HepG2 (cell line): ENCODE measurements around the gene PROX1. TPM values are rescaled to one million over a fixed set of nuclear protein-coding genes. Genes with fewer than 3 reads are reported as not detected.

ENCODE experiments used
- ATAC-seq: fragments of 200-7000 bp; cut with Tn5 transposase; 3 replicates; pipeline ENCODE4 v1.9.1; 2020; ENCODE audit warnings: mild to moderate bottlenecking, moderate library complexity
- BruUV-seq: library from RNA; stranded (reverse); fragments of 400-500 nt; replicated peaks from 2 replicates; lab custom pipeline; 2021; lab: Mats Ljungman, UMichigan
- CTCF ChIA-PET: fragments of 300-600 bp; formaldehyde crosslinking; extraction: SDS; loops from one replicate; lab custom pipeline; 2021; ENCODE audit warnings: low total read pairs, inconsistent platforms, low intra/inter-chr PET ratio; lab: Yijun Ruan, JAX
- POLR2A ChIA-PET: fragments of 350-600 bp; sonication (Branson Sonifier 250); formaldehyde crosslinking; loops from one replicate; lab custom pipeline; 2020; ENCODE audit warnings: antibody characterized with exemption, inconsistent platforms; lab: Yijun Ruan, JAX
- DNase-seq: peaks from one replicate; pipeline ENCODE4 v3.0.0-alpha.2; 2015; ENCODE audit warnings: low spot score
- FAIRE-seq: peaks from 3 replicates; lab custom pipeline; 2011; peaks lifted over from hg19 to GRCh38; lab: Jason Lieb, UNC
- H2AFZ ChIP-seq: one replicate; pipeline ENCODE4 v1.6.1; 2011; ENCODE audit warnings: low read length, inconsistent platforms
- H3K27ac ChIP-seq: fragments of 300-600 bp; 3 replicates; pipeline ENCODE4 v1.8.0; 2011; ENCODE audit warnings: mixed run types, mild to moderate bottlenecking, mixed read lengths, low read length, inconsistent platforms; ENCODE audit not compliant: insufficient read depth; ENCODE audit errors: extremely low read length
- H3K27me3 ChIP-seq, 2 experiments: fragments of 200-600 bp in 1 of 2; 2 replicates in 1 of 2; 3 replicates in 1 of 2; pipeline versions ENCODE4 v1.6.0 to v1.8.0; 2011; ENCODE audit warnings: low read length in 2 of 2, mild to moderate bottlenecking in 2 of 2, moderate library complexity in 2 of 2, inconsistent platforms in 1 of 2; ENCODE audit not compliant: insufficient read depth in 2 of 2, control insufficient read depth in 1 of 2
- H3K36me3 ChIP-seq, 2 experiments: fragments of 200-600 bp in 1 of 2; replicated peaks in 1 of 2; 2 replicates in 1 of 2; 3 replicates in 1 of 2; pipeline versions ENCODE4 v1.5.1 to v1.8.0; 2011; ENCODE audit warnings: low read length in 2 of 2, inconsistent platforms in 1 of 2; ENCODE audit not compliant: insufficient read depth in 2 of 2, control insufficient read depth in 1 of 2
- H3K4me1 ChIP-seq: 2 replicates; pipeline ENCODE4 v1.5.1; 2012; ENCODE audit warnings: low read length, inconsistent platforms; ENCODE audit not compliant: insufficient read depth
- H3K4me2 ChIP-seq: 2 replicates; pipeline ENCODE4 v1.6.0; 2011; ENCODE audit warnings: low read depth, low read length, inconsistent platforms
- H3K4me3 ChIP-seq, 3 experiments: fragments of 200-600 bp in 1 of 3; sonication (generic), shearing (Covaris generic) in 1 of 3; replicated peaks in 1 of 3; 2 replicates each; pipeline ENCODE4 v1.5.1; 2011 to 2016; ENCODE audit warnings: low read length in 3 of 3, inconsistent platforms in 2 of 3, low read depth in 2 of 3, mild to moderate bottlenecking in 2 of 3, control low read depth in 1 of 3, mixed read lengths in 1 of 3; ENCODE audit not compliant: insufficient read depth in 1 of 3
- H3K79me2 ChIP-seq: one replicate; pipeline ENCODE4 v1.6.1; 2011; ENCODE audit warnings: low read length, inconsistent platforms; ENCODE audit not compliant: insufficient read depth
- H3K9ac ChIP-seq: 2 replicates; pipeline ENCODE4 v1.6.0; 2011; ENCODE audit warnings: mild to moderate bottlenecking, low read depth, low read length, inconsistent platforms; ENCODE audit not compliant: insufficient read depth
- H3K9me3 ChIP-seq: 2 replicates; pipeline ENCODE4 v1.5.1; 2012; ENCODE audit warnings: mild to moderate bottlenecking, low read length
- H4K20me1 ChIP-seq: 2 replicates; pipeline ENCODE4 v1.6.0; 2011; ENCODE audit warnings: inconsistent platforms, mild to moderate bottlenecking, low read length, moderate library complexity; ENCODE audit not compliant: insufficient read depth
- CREB1 ChIP-seq, 2 experiments: fragments of 450-650 bp in 1 of 2; IDR thresholded peaks; 2 replicates each; pipeline ENCODE4 v1.6.1; 2016 to 2017; ENCODE audit warnings: control low read depth in 1 of 2, mild to moderate bottlenecking in 1 of 2, missing compliant biosample characterization in 1 of 2, missing genetic modification characterization in 1 of 2
- DMTF1 ChIP-seq: sonication (generic); formaldehyde crosslinking; IDR thresholded peaks from 2 replicates; pipeline ENCODE4 v1.4.0; 2020; ENCODE audit warnings: mild to moderate bottlenecking, missing genetic modification reagents
- EHMT2 ChIP-seq: fragments of 200-600 bp; sonication (generic); IDR thresholded peaks from 2 replicates; pipeline ENCODE4 v1.7.0; 2017; ENCODE audit warnings: antibody characterized with exemption, low read depth, low read length, borderline replicate concordance
- MAFF ChIP-seq: IDR thresholded peaks from 2 replicates; pipeline ENCODE4 v1.6.1; 2011; ENCODE audit warnings: low read depth, low read length, improper control_type of control experiment
- MAFK ChIP-seq, 2 experiments: IDR thresholded peaks in 1 of 2; conservative IDR thresholded peaks in 1 of 2; 2 replicates each; pipeline ENCODE4 v1.6.1; 2011; ENCODE audit warnings: improper control_type of control experiment in 2 of 2, low read length in 2 of 2
- MYC ChIP-seq: sonication (generic); formaldehyde crosslinking; IDR thresholded peaks from 2 replicates; pipeline ENCODE4 v1.9.0; 2021; ENCODE audit warnings: missing genetic modification reagents, borderline replicate concordance
- NFATC3 ChIP-seq: sonication (generic); formaldehyde crosslinking; IDR thresholded peaks from 2 replicates; pipeline ENCODE4 v1.5.1; 2020; ENCODE audit warnings: mild to moderate bottlenecking, missing genetic modification reagents
- TMF1 ChIP-seq: sonication (generic); formaldehyde crosslinking; IDR thresholded peaks from 2 replicates; pipeline ENCODE4 v1.8.1; 2022; ENCODE audit warnings: low read depth, missing genetic modification reagents
- ZNF33A ChIP-seq: sonication (generic); formaldehyde crosslinking; IDR thresholded peaks from 2 replicates; pipeline ENCODE4 v1.5.1; 2020; ENCODE audit warnings: missing genetic modification reagents, mild to moderate bottlenecking, moderate library complexity, borderline replicate concordance
- ZNF431 ChIP-seq: sonication (generic); formaldehyde crosslinking; IDR thresholded peaks from 2 replicates; pipeline ENCODE4 v1.9.0; 2022; ENCODE audit warnings: missing genetic modification reagents, low read depth, mild to moderate bottlenecking, borderline replicate concordance
- ZNF576 ChIP-seq: sonication (generic); formaldehyde crosslinking; IDR thresholded peaks from 2 replicates; pipeline ENCODE4 v1.4.0; 2020; ENCODE audit warnings: mild to moderate bottlenecking, missing genetic modification reagents
- ZNF768 ChIP-seq: sonication (generic); formaldehyde crosslinking; IDR thresholded peaks from 2 replicates; pipeline ENCODE4 v1.4.0; 2020; ENCODE audit warnings: missing genetic modification reagents
- WGBS: methylation state at CpG from one replicate; pipeline ENCODE4 v1.1.6; 2017; ENCODE audit warnings: low lambda C conversion rate; 5-methylcytosine and 5-hydroxymethylcytosine counted together
- in situ Hi-C: cut with HindIII; loops from 2 replicates; pipeline ENCODE4 v1.10.0; 2017; ENCODE audit warnings: low pct_unique_long_range_greater_than_20kb; ENCODE audit not compliant: extremely low pct_ligation_motif_present
- intact Hi-C: fragments of 100-400 bp; cut with micrococcal nuclease; formaldehyde crosslinking; loops from one replicate; pipeline ENCODE4 v1.10.0; 2022; ENCODE audit not compliant: unreplicated experiment
- polyA plus RNA-seq, 8 experiments: library from polyadenylated mRNA; depleted of rRNA in 3 of 8; stranded (reverse) in 7 of 8; unstranded in 1 of 8; fragments of >200 nt; fragmentation: Illumina TruSeq in 4 of 8; extraction: Trizol in 4 of 8; gene quantifications; 2 replicates each; pipeline versions ENCODE4 v1.2.1 to v1.2.3, GENCODE V29; 2011 to 2016; ENCODE audit warnings: low read depth in 4 of 8, missing spikeins in 1 of 8, mixed read lengths in 1 of 8; ENCODE audit not compliant: insufficient read depth in 1 of 8
- total RNA-seq, 5 experiments: library from RNA; depleted of rRNA; stranded (reverse); fragments of >200 nt; fragmentation: Illumina TruSeq; extraction: Trizol; gene quantifications; 2 replicates each; pipeline ENCODE4 v1.2.3, GENCODE V29; 2016; ENCODE audit warnings: low read depth in 1 of 5

Gene PROX1
- total and polyA plus RNA-seq, 2 of the 13 experiments (the other 11 are each of a cell fraction or from before 2014, with no cell fraction given) = 12.3 to 30.2 TPM

- Histone ChIP-seq H3K4me3 (no peak overlapping the region), H3K9me3 (no peaks in the 10 kb centered on the region), H3K4me2 (no peak overlapping the region), H3K36me3 (no peaks in the 10 kb centered on the region), H3K27ac (no peak overlapping the region), H3K27me3 (no peaks in the 10 kb centered on the region), H2AFZ (no peak overlapping the region), H3K4me1 (peaks cover 53% of the 10 kb centered on the region), H3K79me2 (no peaks in the 10 kb centered on the region), H4K20me1 (no peaks in the 10 kb centered on the region), H3K9ac (no peak overlapping the region)
- in situ Hi-C loops (no loop called here), intact Hi-C loops (no loop called here)
- DNase-seq = peak; percentile 13
- BruUV-seq = no TSS peak
- WGBS = 86% methylated on average over 1 of the region's 1 CpG
- FAIRE-seq = no peak
- POLR2A ChIA-PET = interaction anchor here (1.6 kb wide), 1 partner anchor 43 kb away, joined by 3 read pairs; no protein-coding TSS in a partner anchor
- TF ChIP-seq MAFF = peak; percentile 99
- no peak for TF ChIP-seq ZNF33A
- TF ChIP-seq CREB1 (IDR thresholded peaks at IDR 0.05) = 0 out of 2 replicates have a peak, but pooled peaks have one; percentile 15
- TF ChIP-seq CREB1 (CRISPR knock-in tag; IDR thresholded peaks at IDR 0.05) = no peak
- no peak for TF ChIP-seq DMTF1 (CRISPR knock-in tag)
- no peak for TF ChIP-seq EHMT2
- TF ChIP-seq MYC (CRISPR knock-in tag) = no peak
- no peak for TF ChIP-seq TMF1 (CRISPR knock-in tag)
- no peak for TF ChIP-seq NFATC3
- peak; percentile 99 for TF ChIP-seq MAFK (conservative IDR thresholded peaks at IDR 0.05 in 1 of 2, IDR thresholded peaks at IDR 0.05 in 1 of 2; ENCODE audit: low read length in 2 of 2)
- TF ChIP-seq ZNF576 (CRISPR knock-in tag) = no peak
- TF ChIP-seq ZNF768 (CRISPR knock-in tag) = no peak
- TF ChIP-seq ZNF431 = no peak
- ATAC-seq = no peak
- CTCF ChIA-PET = no interaction called here
These were observed 83.7 kb downstream of the PROX1 start for GRCh38 chr1:214071469-214071868.
